HG03565 (cell line): ENCODE results near the gene FUT9.
"Not testable (repeated sequence)": the region's sequence is repeated elsewhere in the genome, so short reads cannot be mapped to it uniquely, and the experiment has no call there.

ENCODE experiments used
- ATAC-seq: cut with Tn5 transposase; IDR thresholded peaks from one replicate; pipeline ENCODE4 v1.9.1; 2021; ENCODE audit warnings: mild to moderate bottlenecking, moderate library complexity; ENCODE audit not compliant: unreplicated experiment

FUT9 gene

GRCh38 chr6:96171112-96171511, 155.3 kb downstream of the FUT9 start:
- ATAC-seq: no peak

GRCh38 chr6:96184798-96185197, 169.0 kb downstream of the FUT9 start:
- no peak for ATAC-seq

GRCh38 chr6:96186094-96186493, 170.3 kb downstream of the FUT9 start:
- ATAC-seq: no peak

GRCh38 chr6:96186516-96187195, 170.9 kb downstream of the FUT9 start:
- no peak for ATAC-seq

- no peak for ATAC-seq
These were observed 178.9 kb downstream of the FUT9 start for GRCh38 chr6:96194675-96195074.

- no peak for ATAC-seq
These were observed 179.5 kb downstream of the FUT9 start for GRCh38 chr6:96195272-96195671.

- no peak for ATAC-seq
These were observed 180.9 kb downstream of the FUT9 start for GRCh38 chr6:96196633-96197032.

- ATAC-seq: no peak
These were observed 181.5 kb downstream of the FUT9 start for GRCh38 chr6:96197241-96197640.

- ATAC-seq: no peak
These were observed 186.8 kb downstream of the FUT9 start for GRCh38 chr6:96202571-96202970.

- ATAC-seq: no peak
These were observed 195.6 kb downstream of the FUT9 start for GRCh38 chr6:96211341-96211740.

- ATAC-seq: no peak
These were observed 196.3 kb downstream of the FUT9 start for GRCh38 chr6:96212066-96212465.

- ATAC-seq: no peak
These were observed 198.0 kb downstream of the FUT9 start for GRCh38 chr6:96213784-96214183.

- no peak for ATAC-seq
These were observed 207.9 kb downstream of the FUT9 start for GRCh38 chr6:96223695-96224094.

- ATAC-seq: no peak
These were observed 211.4 kb downstream of the FUT9 start for GRCh38 chr6:96227135-96227534.

- ATAC-seq: no peak
These were observed 218.7 kb downstream of the FUT9 start for GRCh38 chr6:96234444-96234843.

GRCh38 chr6:96235927-96236326, 220.2 kb downstream of the FUT9 start:
- no peak for ATAC-seq

GRCh38 chr6:96236471-96236870, 220.7 kb downstream of the FUT9 start:
- ATAC-seq: no peak

- no peak for ATAC-seq
These were observed 222.0 kb downstream of the FUT9 start for GRCh38 chr6:96237638-96238347.

GRCh38 chr6:96246563-96246962, 230.8 kb downstream of the FUT9 start:
- no peak for ATAC-seq

GRCh38 chr6:96249755-96250154, 234.0 kb downstream of the FUT9 start:
- ATAC-seq: no peak

GRCh38 chr6:96257751-96258150, 242.0 kb downstream of the FUT9 start:
- no peak for ATAC-seq

GRCh38 chr6:96260787-96261430, 245.1 kb downstream of the FUT9 start:
- ATAC-seq: not testable (repeated sequence)
